Esophagus muscularis mucosa (tissue), 4 donors: ENCODE results near the gene SND1. TPM values are rescaled to one million over a fixed set of nuclear protein-coding genes. Genes with fewer than 3 reads are reported as not detected.

Experiments used
- DNase-seq: peaks from one replicate; pipeline ENCODE4 v3.0.0-alpha.2; 2017; ENCODE audit errors: extremely low spot score
- H3K27ac ChIP-seq, 4 donors: fragments of 200-600 bp; sonication (generic); replicated peaks in 1 of 4; 1 replicate in 3 of 4; 2 replicates in 1 of 4; pipeline ENCODE4 v1.5.1; 2016 to 2019; ENCODE audit warnings: mild to moderate bottlenecking in 1 of 4
- H3K27me3 ChIP-seq, 4 donors: fragments of 200-600 bp; sonication (generic); one replicate each; pipeline versions ENCODE4 v1.5.1 to v1.6.0; 2016 to 2019
- H3K36me3 ChIP-seq, 4 donors: fragments of 200-600 bp; sonication (generic); one replicate each; pipeline ENCODE4 v1.5.1; 2016 to 2019
- H3K4me1 ChIP-seq, 4 donors: fragments of 200-600 bp; sonication (generic); one replicate each; pipeline ENCODE4 v1.5.1; 2016 to 2019
- H3K4me3 ChIP-seq, 4 donors: fragments of 200-600 bp; sonication (generic); 1 replicate in 2 of 4; 2 replicates in 2 of 4; pipeline ENCODE4 v1.5.1; 2016 to 2019; ENCODE audit warnings: mild to moderate bottlenecking in 4 of 4, moderate library complexity in 1 of 4
- H3K9me3 ChIP-seq, 4 donors: fragments of 200-600 bp; sonication (generic); 1 replicate in 3 of 4; 2 replicates in 1 of 4; pipeline ENCODE4 v1.5.1; 2016 to 2019
- CTCF ChIP-seq, 3 experiments: fragments of 200-600 bp in 2 of 3; fragments of 450-650 bp in 1 of 3; sonication (generic) in 2 of 3; IDR thresholded peaks; one replicate each; pipeline ENCODE4 v1.5.1; 2017 to 2019; ENCODE audit warnings: antibody characterized with exemption in 3 of 3, mild to moderate bottlenecking in 2 of 3, moderate library complexity in 1 of 3
- EP300 ChIP-seq: sonication (generic); formaldehyde crosslinking; IDR thresholded peaks from one replicate; pipeline ENCODE4 v1.6.1; 2017; ENCODE audit warnings: antibody characterized with exemption
- POLR2A ChIP-seq: fragments of 450-650 bp; IDR thresholded peaks from one replicate; pipeline ENCODE4 v1.6.1; 2017; ENCODE audit warnings: antibody characterized with exemption, moderate library complexity, mild to moderate bottlenecking, low read depth
- POLR2AphosphoS5 ChIP-seq, 2 donors: sonication (generic); formaldehyde crosslinking; IDR thresholded peaks; one replicate each; pipeline ENCODE4 v1.6.1; 2017; ENCODE audit warnings: antibody characterized with exemption in 2 of 2
- WGBS: methylation state at CpG from one replicate; pipeline ENCODE4 v1.1.5; 2018; 5-methylcytosine and 5-hydroxymethylcytosine counted together
- intact Hi-C: fragments of 100-400 bp; cut with DNase I; formaldehyde crosslinking; loops from one replicate; pipeline ENCODE4 v1.15.1; 2023
- total RNA-seq, 4 donors: library from RNA; depleted of rRNA; stranded (reverse); fragments of >200 nt; gene quantifications; one replicate each; pipeline versions ENCODE4 v1.1.0 to v1.2.1, GENCODE V29; 2016

SND1 gene
- total RNA-seq, 4 donors from 2014 or later: 71.4 to 91.2 (median 81.3) TPM

GRCh38 chr7:127946847-127947246 lies 294.9 kb downstream of the SND1 start:
- no peak overlapping the region for H3K4me3 ChIP-seq
- WGBS: 93% methylated on average over 1 of the region's 1 CpG
- H3K36me3 ChIP-seq: no peaks in the 10 kb centered on the region
- no peaks in the 10 kb centered on the region for H3K27me3 ChIP-seq
- H3K4me1 ChIP-seq: peaks cover 0 to 7% (median 3%) of the 10 kb centered on the region in 4 donors
- H3K27ac ChIP-seq: no peak overlapping the region
- H3K9me3 ChIP-seq: no peaks in the 10 kb centered on the region
- DNase-seq: no peak
- TF ChIP-seq CTCF (IDR thresholded peaks at IDR 0.05): no peak
- intact Hi-C loops: no loop called here

GRCh38 chr7:127948312-127948711 lies 296.3 kb downstream of the SND1 start:
- Histone ChIP-seq H3K36me3 (no peaks in the 10 kb centered on the region), H3K27ac (no peak overlapping the region), H3K27me3 (no peaks in the 10 kb centered on the region), H3K4me1 (peaks cover 0 to 7% (median 3%) of the 10 kb centered on the region in 4 donors), H3K4me3 (no peak overlapping the region), H3K9me3 (no peaks in the 10 kb centered on the region)
- 95% methylated on average over 2 of the region's 2 CpGs for WGBS
- intact Hi-C loops: no loop called here
- no peak for DNase-seq
- TF ChIP-seq POLR2A (no peak), CTCF (IDR thresholded peaks at IDR 0.05) (no peak)

- no peak for DNase-seq
- intact Hi-C loops: no loop called here
- 97% methylated on average over 2 of the region's 2 CpGs for WGBS
- H3K27me3 ChIP-seq: no peaks in the 10 kb centered on the region
- H3K27ac ChIP-seq: no peak overlapping the region
- no peaks in the 10 kb centered on the region for H3K9me3 ChIP-seq
- H3K36me3 ChIP-seq: no peaks in the 10 kb centered on the region
- no peak overlapping the region for H3K4me3 ChIP-seq
- TF ChIP-seq POLR2AphosphoS5 (IDR thresholded peaks at IDR 0.05) (no peak), POLR2A (no peak), EP300 (no peak), CTCF (IDR thresholded peaks at IDR 0.05) (no peak)
- H3K4me1 ChIP-seq: peaks cover 0 to 10% (median 5%) of the 10 kb centered on the region in 4 donors
Observed at GRCh38 chr7:127948930-127949329, 296.9 kb downstream of the SND1 start.

GRCh38 chr7:127949769-127950222 lies 297.8 kb downstream of the SND1 start:
- 100% methylated on average over 1 of the region's 1 CpG for WGBS
- intact Hi-C loops: no loop called here
- no peak for DNase-seq
- no peak overlapping the region for H3K4me3 ChIP-seq
- H3K27ac ChIP-seq: no peak overlapping the region
- H3K4me1 ChIP-seq: peaks cover 0 to 19% (median 11%) of the 10 kb centered on the region in 4 donors
- no peaks in the 10 kb centered on the region for H3K9me3 ChIP-seq
- no peaks in the 10 kb centered on the region for H3K36me3 ChIP-seq
- TF ChIP-seq CTCF (IDR thresholded peaks at IDR 0.05) (no peak), POLR2A (no peak), POLR2AphosphoS5 (IDR thresholded peaks at IDR 0.05) (no peak), EP300 (no peak)
- no peaks in the 10 kb centered on the region for H3K27me3 ChIP-seq

- Histone ChIP-seq H3K27ac (no peak overlapping the region), H3K4me3 (no peak overlapping the region), H3K4me1 (peaks cover 0 to 19% (median 12%) of the 10 kb centered on the region in 4 donors), H3K36me3 (no peaks in the 10 kb centered on the region), H3K9me3 (no peaks in the 10 kb centered on the region), H3K27me3 (no peaks in the 10 kb centered on the region)
- TF ChIP-seq POLR2AphosphoS5 (IDR thresholded peaks at IDR 0.05) (no peak), POLR2A (no peak), CTCF (IDR thresholded peaks at IDR 0.05) (no peak), EP300 (no peak)
- DNase-seq: no peak
- intact Hi-C loops: no loop called here
- 86% methylated on average over 6 of the region's 6 CpGs for WGBS
Observed at GRCh38 chr7:127950233-127950935, 298.4 kb downstream of the SND1 start.
